ENCODE measurements around the gene TJP2.
A peak's percentile ranks its signal among the peaks of the same experiment; 100 is the strongest.

The TJP2 gene

GRCh38 chr9:69136779-69137178 lies 37.3 kb upstream of the TJP2 start:
- no peak for TF ChIP-seq CTCF (IDR thresholded peaks at IDR 0.05; ENCODE audit: insufficient read depth, missing control alignments)
- DNase-seq (ENCODE audit: insufficient read length, low spot score) (no peak), FAIRE-seq (no peak)

- no peak for FAIRE-seq
- no peak for DNase-seq (ENCODE audit: insufficient read length, low spot score)
- no peak for TF ChIP-seq CTCF (IDR thresholded peaks at IDR 0.05; ENCODE audit: insufficient read depth, missing control alignments)
These were observed 36.8 kb upstream of the TJP2 start for GRCh38 chr9:69137311-69137710.

GRCh38 chr9:69139596-69139995 lies 34.5 kb upstream of the TJP2 start:
- DNase-seq (ENCODE audit: insufficient read length, low spot score) (no peak), FAIRE-seq (no peak)
- TF ChIP-seq CTCF (IDR thresholded peaks at IDR 0.05; ENCODE audit: insufficient read depth, missing control alignments), result no peak

GRCh38 chr9:69140123-69140735 lies 33.8 kb upstream of the TJP2 start:
- FAIRE-seq (no peak), DNase-seq (ENCODE audit: insufficient read length, low spot score) (no peak)
- TF ChIP-seq CTCF (IDR thresholded peaks at IDR 0.05; ENCODE audit: insufficient read depth, missing control alignments), result no peak

GRCh38 chr9:69141851-69142250 lies 32.2 kb upstream of the TJP2 start:
- FAIRE-seq, result no peak
- DNase-seq (ENCODE audit: insufficient read length, low spot score), result no peak
- TF ChIP-seq CTCF (IDR thresholded peaks at IDR 0.05; ENCODE audit: insufficient read depth, missing control alignments), result no peak

GRCh38 chr9:69143291-69143690 lies 30.8 kb upstream of the TJP2 start:
- no peak for TF ChIP-seq CTCF (IDR thresholded peaks at IDR 0.05; ENCODE audit: insufficient read depth, missing control alignments)
- no peak for FAIRE-seq
- DNase-seq (ENCODE audit: insufficient read length, low spot score), result no peak

GRCh38 chr9:69145144-69145715 lies 28.8 kb upstream of the TJP2 start:
- no peak for DNase-seq (ENCODE audit: insufficient read length, low spot score)
- FAIRE-seq, result peak; percentile 84
- no peak for TF ChIP-seq CTCF (IDR thresholded peaks at IDR 0.05; ENCODE audit: insufficient read depth, missing control alignments)

Data from D721Med (cell line).